Vagina (tissue), 2 donors: ENCODE measurements around the gene TP53TG5.

Experiments
- CTCF ChIP-seq, 3 experiments: fragments of 450-650 bp in 2 of 3; fragments of 200-600 bp in 1 of 3; sonication (generic) in 1 of 3; IDR thresholded peaks; one replicate each; pipeline ENCODE4 v1.5.1; 2017 to 2019; ENCODE audit warnings: antibody characterized with exemption in 3 of 3, mild to moderate bottlenecking in 2 of 3, moderate library complexity in 2 of 3
- POLR2A ChIP-seq, 2 donors: fragments of 450-650 bp; IDR thresholded peaks; one replicate each; pipeline ENCODE4 v1.6.1; 2017; ENCODE audit warnings: antibody characterized with exemption in 2 of 2, mild to moderate bottlenecking in 2 of 2, moderate library complexity in 2 of 2

GRCh38 chr20:45391559-45391958 lies 13.4 kb upstream of the TP53TG5 start:
- TF ChIP-seq CTCF (IDR thresholded peaks at IDR 0.05) (no peak), POLR2A (IDR thresholded peaks at IDR 0.05) (no peak)
